ENCODE measurements around the gene INTS4.
"Not testable (repeated sequence)": the region's sequence is repeated elsewhere in the genome, so short reads cannot be mapped to it uniquely, and the experiment has no call there.

INTS4 gene

DNA sequence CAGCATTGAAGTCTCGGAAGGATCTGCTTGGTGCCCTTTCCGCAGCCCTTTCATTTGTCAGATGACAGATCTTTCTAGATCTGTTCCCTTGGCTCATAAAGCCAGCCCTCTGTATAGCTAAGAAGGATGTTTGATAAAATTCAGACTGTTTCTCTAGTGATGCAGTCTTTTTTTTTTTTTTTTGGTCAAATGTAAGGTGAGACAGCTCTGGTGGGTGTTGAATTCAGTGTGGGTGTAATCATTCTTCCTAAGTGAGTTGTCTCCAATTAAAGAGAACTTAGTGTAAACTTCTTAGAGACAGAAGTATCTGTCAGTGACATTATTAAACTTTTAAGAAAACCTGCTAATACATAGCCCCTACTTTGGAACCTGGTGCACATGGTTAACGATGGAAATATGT is 120.3 kb downstream of the INTS4 start:
- DNase-seq = no peak

DNA sequence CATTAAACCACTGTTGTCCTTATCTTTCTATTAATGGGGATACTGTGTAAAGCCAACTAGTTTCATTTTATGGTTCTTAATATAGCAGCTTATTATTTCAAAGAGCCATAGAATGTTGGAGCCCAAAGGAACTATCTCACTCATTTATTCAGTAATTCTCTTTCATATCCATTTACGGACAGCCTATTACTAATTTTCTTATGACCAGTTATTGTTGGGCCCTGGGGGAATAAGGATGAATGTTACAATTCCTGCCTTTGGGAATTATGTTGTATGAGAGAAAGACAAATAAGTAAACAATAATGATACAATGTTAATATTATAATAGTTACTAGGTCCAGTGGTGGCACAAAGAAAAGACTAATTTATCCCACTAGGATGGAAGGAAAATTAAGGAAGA is 121.1 kb downstream of the INTS4 start:
- DNase-seq = no peak

GRCh38 chr11:77871855-77872254 is 122.6 kb downstream of the INTS4 start:
- no peak for DNase-seq

- DNase-seq = no peak
Measured at GRCh38 chr11:77868744-77869143, 125.7 kb downstream of the INTS4 start.

- DNase-seq = no peak
Measured at GRCh38 chr11:77866336-77866735, 128.1 kb downstream of the INTS4 start.

DNA sequence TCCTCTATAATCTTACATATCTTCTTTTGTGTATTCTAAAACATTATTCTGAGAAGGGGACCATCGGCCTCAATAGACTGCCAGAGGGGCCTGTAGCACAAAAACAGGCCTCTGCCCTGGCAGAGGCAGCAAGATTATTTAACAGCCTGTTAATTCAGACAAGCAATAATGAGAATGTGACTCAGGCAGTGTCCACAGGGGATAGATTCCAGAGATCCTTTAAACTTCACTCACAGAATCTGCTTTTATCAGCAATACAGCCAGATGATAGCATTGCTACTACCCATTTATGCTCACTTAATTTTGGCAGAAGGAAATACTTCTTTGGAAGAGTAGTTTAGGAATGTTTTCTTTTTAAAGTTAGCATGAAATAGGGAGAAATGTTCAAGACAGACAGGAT is 128.7 kb downstream of the INTS4 start:
- no peak for DNase-seq

DNA sequence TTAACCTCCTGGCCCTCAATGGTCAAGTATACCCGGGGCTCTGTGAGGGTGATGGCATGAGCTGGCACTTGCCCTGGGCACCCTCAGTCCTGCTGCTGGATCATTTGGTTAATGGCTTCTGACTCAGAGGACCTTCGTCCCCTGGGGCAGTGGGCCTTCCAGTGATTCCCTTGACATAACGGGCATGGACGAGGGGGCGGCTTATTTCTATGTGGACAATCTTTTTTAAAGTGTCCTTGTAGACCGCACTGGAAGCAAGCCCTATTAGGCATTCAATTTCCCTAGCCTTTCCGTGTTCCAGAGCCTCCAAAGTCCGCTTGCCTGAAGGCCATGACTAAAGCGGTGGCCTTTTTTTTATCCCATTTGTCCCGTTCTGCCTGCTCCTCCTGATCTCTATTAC is 133.0 kb downstream of the INTS4 start:
- not testable (repeated sequence) for DNase-seq

DNA sequence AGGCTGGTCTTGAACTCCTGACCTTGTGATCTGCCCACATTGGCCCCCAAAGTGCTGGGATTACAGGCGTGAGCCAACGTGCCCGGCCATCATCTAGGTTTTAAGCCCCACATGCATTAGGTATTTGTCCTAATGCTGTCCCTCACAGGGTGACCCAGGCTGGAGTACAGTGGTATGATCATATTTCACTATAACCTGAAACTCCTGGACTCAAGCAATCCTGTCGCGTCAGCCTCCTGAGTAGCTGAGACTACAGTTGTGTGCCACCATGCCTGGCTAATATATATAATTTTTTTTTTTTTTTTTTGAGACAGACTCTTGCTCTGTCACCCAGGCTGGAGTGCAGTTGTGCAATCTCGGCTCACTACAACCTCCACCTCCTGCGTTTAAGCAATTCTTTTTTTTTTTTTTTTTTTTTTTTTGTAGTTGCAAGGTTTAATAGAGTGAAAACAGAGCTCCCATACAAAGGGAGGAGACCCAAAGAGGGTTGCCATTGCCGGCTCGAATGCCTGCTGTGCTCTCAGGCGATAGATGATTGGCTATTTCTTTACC is 136.5 kb downstream of the INTS4 start:
- DNase-seq = not testable (repeated sequence)

DNA sequence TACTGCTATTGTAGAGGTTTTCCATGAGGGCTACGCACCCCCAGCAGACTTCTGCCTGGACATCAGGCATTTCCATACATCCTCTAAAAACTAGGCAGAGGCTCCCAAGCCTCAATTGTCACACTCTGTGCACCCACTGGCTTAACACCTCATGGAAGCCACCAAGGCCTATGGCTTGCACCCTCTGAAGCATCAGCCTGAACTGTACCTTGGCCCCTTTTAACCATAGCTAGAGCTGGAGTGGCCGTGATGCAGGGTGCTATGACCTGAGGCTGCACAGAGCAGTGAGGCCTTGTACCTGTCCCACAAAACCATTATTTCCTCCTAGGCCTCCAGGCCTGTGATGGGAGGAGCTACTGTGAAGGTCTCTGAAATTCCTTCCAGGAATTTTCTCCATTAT is 139.6 kb downstream of the INTS4 start:
- no peak for DNase-seq

GRCh38 chr11:77851503-77851902 is 143.0 kb downstream of the INTS4 start:
- no peak for DNase-seq

DNA sequence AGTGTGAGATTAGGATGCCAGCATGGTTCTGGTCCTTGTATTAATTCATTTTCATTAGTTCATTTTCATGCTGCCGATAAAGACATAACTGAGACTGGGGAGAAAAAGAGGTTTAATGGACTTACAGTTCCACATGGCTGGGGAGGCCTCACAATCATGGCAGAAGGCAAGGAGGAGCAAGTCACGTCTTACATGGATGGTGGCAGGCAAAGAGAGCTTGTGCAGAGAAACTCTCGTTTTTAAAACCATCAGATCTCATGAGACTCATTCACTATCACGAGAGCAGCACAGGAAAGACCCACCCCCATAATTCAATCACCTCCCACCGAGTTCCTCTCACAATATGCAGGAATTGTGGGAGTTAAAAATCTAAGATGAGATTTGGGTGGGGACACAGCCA is 150.8 kb downstream of the INTS4 start:
- not testable (repeated sequence) for DNase-seq

DNA sequence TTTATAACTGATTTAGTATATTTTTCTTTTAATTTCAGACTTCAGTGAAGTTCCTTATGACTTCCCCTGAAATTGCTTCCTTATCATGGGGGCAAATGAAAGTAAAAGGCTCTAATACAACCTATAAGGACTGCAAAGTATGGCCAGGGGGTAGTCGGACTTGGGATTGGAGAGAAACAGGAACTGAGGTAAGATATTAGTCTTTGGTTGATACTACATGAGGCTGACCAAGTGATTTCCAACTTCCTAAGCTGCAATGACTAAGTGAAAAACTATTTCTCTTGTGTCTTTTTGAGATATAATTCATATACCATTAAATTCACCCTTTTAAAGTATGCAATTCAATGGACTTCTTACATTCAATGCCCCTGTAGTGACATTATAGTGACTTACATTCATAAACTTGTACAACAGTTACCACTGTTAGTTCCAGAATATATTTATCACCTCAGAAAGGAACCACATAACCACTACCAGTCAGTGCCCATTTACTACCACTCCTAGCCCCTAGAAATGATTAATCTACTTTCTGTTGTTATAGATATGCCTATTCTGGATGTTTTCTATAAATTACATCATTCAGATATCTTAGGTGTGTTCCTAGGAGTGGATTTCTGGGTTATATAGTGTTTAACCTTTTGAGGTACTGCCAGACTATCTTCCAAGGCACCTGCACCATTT is 151.9 kb downstream of the INTS4 start:
- DNase-seq = no peak

- no peak for DNase-seq
Measured at GRCh38 chr11:77833302-77833701, 161.2 kb downstream of the INTS4 start.

- no peak for DNase-seq
Measured at GRCh38 chr11:77828926-77829325, 165.5 kb downstream of the INTS4 start.
